ENCODE results near the gene DNAJC1.

DNAJC1 gene

GRCh38 chr10:21978191-21978862, 25.2 kb downstream of the DNAJC1 start:
- no peak for TF ChIP-seq CTCF (IDR thresholded peaks at IDR 0.05; ENCODE audit: insufficient read depth, low read length, poor library complexity, severe bottlenecking)
- Histone ChIP-seq H3K36me3 (ENCODE audit: control insufficient read depth, insufficient read depth, low read length) (no peaks in the 10 kb centered on the region), H3K27me3 (replicated peaks; ENCODE audit: control insufficient read depth, insufficient read depth, low read length) (no peaks in the 10 kb centered on the region), H3K4me3 (replicated peaks; ENCODE audit: low read depth, low read length) (no peak overlapping the region)
- no peak for DNase-seq (ENCODE audit: extremely low read depth, insufficient read length)

DNA sequence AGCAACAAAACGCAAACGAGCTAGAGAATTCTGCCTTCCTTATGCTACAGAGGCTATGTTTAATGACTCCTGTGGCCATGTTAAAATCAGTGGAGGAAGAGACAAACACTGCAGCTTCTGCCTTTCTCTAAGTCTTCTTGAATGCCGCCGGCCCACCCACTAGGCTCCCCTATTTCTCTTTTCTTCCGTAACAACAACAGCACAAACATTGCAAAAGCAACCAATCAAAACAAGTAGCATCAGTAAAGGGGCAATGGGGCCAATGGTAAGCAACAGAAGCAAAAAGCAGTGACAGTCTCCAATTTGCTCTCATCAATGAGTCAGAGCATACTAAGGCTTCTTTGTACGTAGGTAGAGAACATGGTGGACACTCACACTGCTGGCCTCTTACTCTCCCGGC, 26.8 kb downstream of the DNAJC1 start:
- Histone ChIP-seq H3K4me3 (replicated peaks; ENCODE audit: low read depth, low read length) (no peak overlapping the region), H3K36me3 (ENCODE audit: control insufficient read depth, insufficient read depth, low read length) (no peaks in the 10 kb centered on the region), H3K27me3 (replicated peaks; ENCODE audit: control insufficient read depth, insufficient read depth, low read length) (no peaks in the 10 kb centered on the region)
- no peak for TF ChIP-seq CTCF (IDR thresholded peaks at IDR 0.05; ENCODE audit: insufficient read depth, low read length, poor library complexity, severe bottlenecking)
- no peak for DNase-seq (ENCODE audit: extremely low read depth, insufficient read length)

DNA sequence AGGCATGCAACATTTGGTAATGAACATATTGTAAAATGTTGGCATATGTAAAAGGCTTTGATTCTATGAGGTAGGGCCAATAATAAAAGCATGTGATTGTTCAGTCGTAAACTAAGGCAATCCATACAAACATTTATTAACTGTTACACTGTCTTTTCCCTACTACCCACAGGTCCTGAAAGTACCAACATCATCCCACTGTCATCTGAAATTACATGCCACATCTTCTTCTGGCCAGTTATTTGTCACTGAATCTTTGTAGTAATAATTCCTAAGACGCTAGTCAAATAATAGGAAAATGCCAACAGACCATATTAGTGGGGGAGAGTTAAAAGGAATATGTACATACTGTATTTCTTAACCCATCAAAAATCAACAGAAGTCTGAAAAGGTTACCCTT, 27.2 kb downstream of the DNAJC1 start:
- no peak for DNase-seq (ENCODE audit: extremely low read depth, insufficient read length)
- no peak for TF ChIP-seq CTCF (IDR thresholded peaks at IDR 0.05; ENCODE audit: insufficient read depth, low read length, poor library complexity, severe bottlenecking)
- Histone ChIP-seq H3K27me3 (replicated peaks; ENCODE audit: control insufficient read depth, insufficient read depth, low read length) (no peaks in the 10 kb centered on the region), H3K36me3 (ENCODE audit: control insufficient read depth, insufficient read depth, low read length) (no peaks in the 10 kb centered on the region), H3K4me3 (replicated peaks; ENCODE audit: low read depth, low read length) (no peak overlapping the region)

DNA sequence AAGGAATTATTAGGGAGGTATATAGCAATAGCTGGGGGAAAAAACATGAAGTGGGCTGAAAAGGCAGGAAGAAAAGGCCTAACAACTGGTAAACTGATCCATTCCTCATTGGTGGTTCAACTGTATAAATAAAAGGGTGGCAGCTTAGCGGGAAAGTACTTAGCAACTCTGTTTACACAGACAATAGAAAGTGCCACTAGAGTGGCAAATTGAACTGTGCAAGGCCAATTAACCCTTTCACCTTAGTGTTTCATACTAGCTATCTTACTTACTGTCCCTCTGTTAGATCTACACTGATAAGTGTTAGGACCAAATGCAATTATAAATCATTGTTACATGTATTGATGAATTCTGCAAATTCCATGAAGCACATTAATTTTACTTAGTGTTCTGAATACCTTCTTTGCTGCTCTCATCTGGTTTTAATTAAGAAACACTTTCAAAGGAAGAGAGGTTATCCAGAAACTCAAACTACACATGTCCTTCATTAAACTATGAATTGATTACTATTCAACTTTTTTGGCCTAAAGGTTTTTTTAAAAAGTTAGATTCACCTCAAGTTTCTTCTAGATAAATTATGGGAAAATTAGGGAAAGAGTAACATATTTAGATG, 28.0 kb downstream of the DNAJC1 start:
- H3K4me3 ChIP-seq (replicated peaks; ENCODE audit: low read depth, low read length): no peak overlapping the region
- DNase-seq (ENCODE audit: extremely low read depth, insufficient read length): no peak

DNA sequence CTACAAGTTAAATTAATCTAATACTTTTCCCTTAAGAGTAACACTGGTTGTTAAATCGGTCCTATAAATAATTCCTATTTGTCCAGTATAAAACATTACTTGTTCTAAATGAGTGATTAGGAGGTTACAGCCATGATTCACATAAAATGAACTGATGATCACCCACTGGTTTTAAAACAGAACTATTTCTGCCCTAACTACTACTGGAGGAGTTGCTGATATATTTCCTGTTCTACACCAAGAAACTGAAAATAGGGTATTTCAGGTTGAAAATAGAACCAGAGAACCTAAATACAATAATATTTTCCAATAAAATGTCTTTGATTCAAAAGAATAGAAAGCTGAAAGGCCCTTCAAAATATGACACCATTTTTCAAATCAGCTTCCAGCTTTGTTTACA, 30.9 kb downstream of the DNAJC1 start:
- no peak for TF ChIP-seq CTCF (IDR thresholded peaks at IDR 0.05; ENCODE audit: insufficient read depth, low read length, poor library complexity, severe bottlenecking)
- Histone ChIP-seq H3K27me3 (replicated peaks; ENCODE audit: control insufficient read depth, insufficient read depth, low read length) (no peaks in the 10 kb centered on the region), H3K4me3 (replicated peaks; ENCODE audit: low read depth, low read length) (no peak overlapping the region), H3K36me3 (ENCODE audit: control insufficient read depth, insufficient read depth, low read length) (no peaks in the 10 kb centered on the region)
- DNase-seq (ENCODE audit: extremely low read depth, insufficient read length): peak; percentile 16

More for the DNA sequence above, 28.0 kb downstream of the DNAJC1 start:
- H3K27me3 ChIP-seq (replicated peaks; ENCODE audit: control insufficient read depth, insufficient read depth, low read length): no peaks in the 10 kb centered on the region
- no peak for TF ChIP-seq CTCF (IDR thresholded peaks at IDR 0.05; ENCODE audit: insufficient read depth, low read length, poor library complexity, severe bottlenecking)
- no peaks in the 10 kb centered on the region for H3K36me3 ChIP-seq (ENCODE audit: control insufficient read depth, insufficient read depth, low read length)

Measured in GM06990 (cell line).